ENCODE measurements around the gene CDT1.

CDT1 gene

GRCh38 chr16:88854306-88855111, 50.9 kb downstream of the CDT1 start:
- no peak for DNase-seq

- no peak for DNase-seq
Measured at GRCh38 chr16:88855176-88855575, 51.6 kb downstream of the CDT1 start.

GRCh38 chr16:88855736-88856121, 52.1 kb downstream of the CDT1 start:
- DNase-seq: no peak

- peak in 4 of 56 donors; percentile 17 to 57 (median 38) for DNase-seq
Measured at GRCh38 chr16:88856122-88856827, 52.7 kb downstream of the CDT1 start.

- peak; percentile 57 to 100 (median 96) for DNase-seq
Measured at GRCh38 chr16:88856828-88857727, 53.5 kb downstream of the CDT1 start, which contains the start of the genes GALNS and TRAPPC2L. Gene GALNS, minus strand, starts transcription at chr16:88856947. Its CDS starts 70 bp downstream, at chr16:88856877. Gene TRAPPC2L, plus strand, starts transcription at chr16:88857127. Its CDS starts 24 bp downstream, at chr16:88857151.

- peak in 55 of 56 donors; percentile 17 to 83 (median 60) for DNase-seq
Measured at GRCh38 chr16:88857728-88858339, 54.2 kb downstream of the CDT1 start.

Data from amygdala (tissue), 56 donors.